NCI-H748 treated with DMSO at 0.1 percent for 48 hours (cell line): ENCODE results near the gene ADAMTS17.

ENCODE experiments used
- DNase-seq: peaks from one replicate; lab custom pipeline; 2025; lab: John Stamatoyannopoulos, UW

The ADAMTS17 gene

DNA sequence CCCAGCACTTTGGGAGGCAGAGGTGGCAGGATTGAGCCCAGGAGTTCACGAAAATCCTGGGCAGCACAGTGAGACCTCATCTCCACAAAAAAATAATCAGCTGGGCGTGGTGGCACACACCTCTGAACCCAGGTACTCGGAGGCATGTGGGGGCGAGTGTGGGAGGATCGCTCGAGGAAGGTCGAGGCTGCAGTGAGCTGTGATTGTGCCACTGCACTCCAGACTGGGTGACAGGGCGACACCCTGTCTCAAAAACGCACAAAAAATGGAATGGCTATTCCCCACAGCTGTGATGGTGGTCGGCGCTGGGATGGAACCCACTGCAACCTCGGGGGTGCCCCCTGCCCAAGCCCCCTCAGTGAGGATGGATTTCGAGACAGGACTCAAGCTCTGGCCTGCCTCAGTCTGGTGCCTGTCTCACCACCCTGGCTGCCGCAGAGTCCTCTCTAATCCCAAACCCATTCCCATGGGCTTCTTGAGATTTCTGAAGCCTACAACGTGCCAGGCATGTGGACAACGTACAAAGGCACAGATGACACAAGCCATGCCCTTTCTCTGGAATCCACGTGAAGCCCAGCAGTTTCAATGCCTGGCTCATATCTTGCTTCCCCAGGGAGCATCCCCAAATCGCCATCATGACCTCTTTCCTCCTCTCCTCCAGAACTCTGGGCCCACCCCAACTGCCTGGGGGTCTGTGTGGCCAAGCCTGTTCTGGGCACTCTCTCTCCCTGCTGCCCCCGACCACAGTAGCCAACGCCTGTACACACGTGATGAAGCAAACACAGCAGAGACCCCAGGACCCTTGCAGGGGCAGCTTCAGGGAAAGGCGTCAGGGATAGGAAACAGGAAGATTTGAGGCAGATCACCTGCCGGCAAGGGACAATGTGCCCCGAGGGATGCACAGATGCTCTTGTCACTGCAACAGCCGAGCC lies 32.4 kb downstream of the ADAMTS17 start:
- no peak for DNase-seq

DNA sequence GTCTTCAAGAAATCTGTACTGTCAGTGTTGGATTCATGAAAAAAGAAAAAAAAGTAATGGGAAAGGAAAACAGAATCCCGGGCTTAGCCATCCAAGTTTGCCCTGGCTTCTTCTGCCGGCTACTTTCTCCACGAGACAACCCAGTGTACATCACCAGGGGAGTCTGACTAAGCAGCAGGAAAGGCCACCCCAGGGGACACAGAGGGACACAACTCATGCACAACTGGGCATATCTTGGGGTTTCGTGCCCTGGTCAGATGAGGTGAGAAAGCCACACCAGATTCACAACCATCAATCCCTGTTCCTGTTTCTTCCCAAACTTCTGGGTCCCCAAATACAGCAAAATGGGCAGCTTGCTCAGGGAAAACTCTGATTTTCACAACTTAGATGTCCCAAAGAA lies 33.2 kb downstream of the ADAMTS17 start:
- no peak for DNase-seq

- no peak for DNase-seq
Observed at GRCh38 chr15:100308213-100308600, 33.6 kb downstream of the ADAMTS17 start.

DNA sequence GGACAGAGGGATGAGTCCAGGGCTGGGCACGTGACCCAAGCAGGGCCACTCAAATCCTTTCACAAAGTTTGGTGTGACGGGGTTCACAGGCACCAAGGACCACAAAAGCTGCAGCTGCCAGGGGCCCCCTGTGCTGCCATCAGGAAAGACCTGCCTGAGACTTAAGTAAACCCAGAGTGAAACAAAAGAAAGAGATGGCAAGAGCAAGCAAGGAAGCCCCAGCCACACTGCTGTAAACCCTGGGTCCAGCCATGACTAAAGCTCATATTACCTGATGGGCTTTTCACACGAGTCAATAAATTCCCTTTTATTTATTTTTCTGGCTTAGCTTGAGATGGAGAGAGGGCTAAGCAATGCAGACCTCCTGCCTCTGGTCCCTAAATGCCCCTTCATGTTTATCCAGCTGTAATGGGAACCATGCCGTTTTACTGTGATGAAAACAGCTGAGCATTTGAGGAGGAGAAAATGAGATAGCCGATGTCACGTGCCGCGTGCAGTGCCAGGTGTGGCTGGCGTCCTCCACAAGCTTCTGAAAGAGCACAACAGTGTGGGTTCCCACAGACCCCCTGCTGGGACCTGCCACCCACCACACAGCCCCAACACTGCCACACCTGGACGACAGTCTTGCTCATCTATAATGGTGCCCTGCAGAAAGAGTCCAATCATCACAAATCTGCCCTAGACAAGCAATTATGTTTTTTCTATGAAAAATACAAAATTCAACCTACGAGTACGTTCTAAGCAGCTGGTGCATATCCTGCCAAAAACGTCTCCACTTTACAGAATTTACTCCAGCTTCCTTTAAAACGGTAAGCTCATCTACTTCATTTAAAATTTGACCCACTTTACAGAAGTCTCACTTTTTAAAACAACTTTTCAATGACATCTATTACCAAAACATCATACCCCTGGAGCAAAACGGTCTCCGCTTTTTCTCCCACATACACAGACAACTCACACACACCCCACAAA lies 34.2 kb downstream of the ADAMTS17 start:
- DNase-seq = no peak

GRCh38 chr15:100306098-100306497 lies 35.7 kb downstream of the ADAMTS17 start:
- DNase-seq = no peak

DNA sequence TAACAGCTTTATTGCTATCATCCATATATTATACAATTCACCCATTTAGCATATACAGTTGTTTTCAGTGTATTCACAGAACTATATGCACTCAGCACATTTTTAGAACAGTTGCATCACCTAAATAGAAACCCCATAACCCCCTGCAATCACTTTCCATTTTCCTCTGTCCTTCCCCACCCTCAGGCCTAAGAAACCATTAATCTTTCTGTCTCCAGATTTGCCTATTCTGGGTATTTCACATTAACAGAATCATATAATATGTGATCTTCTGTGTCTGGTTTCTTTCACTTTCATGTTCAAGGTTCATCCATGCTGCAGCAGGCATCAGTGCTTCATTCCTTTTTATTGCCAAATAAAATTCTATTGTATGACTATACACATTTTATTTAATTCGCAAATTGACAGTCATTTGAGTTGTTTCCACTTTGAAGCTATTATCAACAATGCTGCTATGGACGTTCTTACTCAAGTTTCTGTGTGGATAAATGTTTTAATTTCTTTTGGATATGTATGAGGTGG lies 39.8 kb downstream of the ADAMTS17 start:
- no peak for DNase-seq

- DNase-seq = no peak
Observed at GRCh38 chr15:100298257-100298656, 43.5 kb downstream of the ADAMTS17 start.

DNA sequence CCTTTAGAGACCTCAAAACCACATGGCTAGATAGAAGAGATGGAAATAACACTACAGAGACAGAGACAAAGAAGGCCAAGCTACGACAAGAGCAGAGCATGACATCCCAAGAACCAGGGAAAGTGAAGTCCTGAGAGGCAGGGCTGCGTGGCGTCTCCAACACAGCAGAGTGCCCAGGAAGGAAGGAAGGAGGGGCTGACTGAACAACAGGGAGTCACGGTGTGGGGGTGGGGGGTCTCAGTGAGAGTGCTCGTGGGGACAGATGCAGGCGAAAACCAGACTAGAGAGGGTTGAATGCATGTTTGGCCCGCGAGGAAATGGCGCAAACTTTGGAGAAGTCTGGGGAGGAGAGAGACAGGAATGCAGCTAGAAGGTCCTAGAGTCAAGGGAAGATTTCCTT lies 44.0 kb downstream of the ADAMTS17 start:
- no peak for DNase-seq

GRCh38 chr15:100295939-100296565 lies 45.7 kb downstream of the ADAMTS17 start:
- no peak for DNase-seq

GRCh38 chr15:100292010-100292409 lies 49.8 kb downstream of the ADAMTS17 start:
- no peak for DNase-seq

GRCh38 chr15:100291106-100291505 lies 50.7 kb downstream of the ADAMTS17 start:
- DNase-seq = no peak

GRCh38 chr15:100285641-100286295 lies 56.0 kb downstream of the ADAMTS17 start:
- no peak for DNase-seq

- DNase-seq = no peak
Observed at GRCh38 chr15:100284701-100285100, 57.1 kb downstream of the ADAMTS17 start.

GRCh38 chr15:100284191-100284590 lies 57.6 kb downstream of the ADAMTS17 start:
- DNase-seq = no peak

DNA sequence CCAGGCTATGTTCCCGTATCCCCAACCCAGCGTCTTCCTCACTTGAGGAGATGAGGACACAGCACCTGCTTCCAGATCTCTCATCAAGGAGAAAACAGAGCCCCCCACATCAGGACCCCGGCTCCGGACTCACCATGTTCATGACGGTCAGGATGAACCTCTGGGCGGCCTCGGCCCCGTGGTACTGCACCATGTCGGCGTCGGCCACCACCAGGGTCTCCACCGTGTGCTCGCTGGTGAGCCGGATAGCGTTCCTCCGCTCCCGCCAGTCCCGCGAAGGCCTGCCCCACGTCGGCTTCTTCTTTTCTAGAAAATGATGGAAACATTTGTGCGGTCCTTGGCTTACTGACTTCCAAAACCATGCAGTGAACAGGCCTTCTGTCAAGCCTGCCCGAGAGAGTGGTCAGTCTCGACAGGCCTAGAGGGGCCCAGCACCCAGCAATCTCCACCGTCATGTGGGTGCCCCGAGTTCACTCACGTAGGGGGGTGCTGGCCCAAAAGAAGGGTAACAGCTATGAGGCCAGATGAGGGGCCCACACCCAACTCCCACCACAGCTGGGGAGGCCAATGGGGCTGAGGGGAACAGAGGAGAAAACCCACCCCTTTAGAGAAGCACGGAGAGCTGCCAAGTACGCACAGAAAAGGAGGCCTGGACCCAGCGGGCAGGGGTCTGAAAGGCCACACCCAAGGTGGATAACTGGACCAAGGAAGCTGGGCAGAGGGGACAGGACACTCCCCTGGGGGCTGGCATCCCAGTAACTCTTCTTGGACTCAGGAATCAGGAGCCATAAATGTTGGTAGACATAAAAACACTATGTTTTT lies 60.5 kb downstream of the ADAMTS17 start:
- DNase-seq = no peak

DNA sequence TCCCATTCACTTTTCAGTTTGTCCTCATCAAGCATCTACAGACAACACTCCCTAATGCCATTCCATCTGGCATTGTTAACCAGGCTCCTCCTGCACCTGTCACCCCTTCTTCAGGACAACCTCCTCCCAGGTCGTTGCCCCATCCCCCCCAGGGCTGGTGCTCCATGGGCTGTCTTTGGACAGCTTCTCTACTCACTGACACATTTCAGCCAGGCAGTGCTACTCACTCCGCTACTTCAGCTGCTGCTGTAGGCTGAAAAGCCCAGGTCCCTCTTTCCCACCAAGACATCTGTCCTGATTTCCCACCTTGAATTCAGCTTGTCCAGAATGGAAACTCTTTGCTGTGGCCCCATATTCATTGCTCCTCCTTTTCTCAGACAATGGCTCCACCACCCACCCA lies 61.9 kb downstream of the ADAMTS17 start:
- DNase-seq = no peak

DNA sequence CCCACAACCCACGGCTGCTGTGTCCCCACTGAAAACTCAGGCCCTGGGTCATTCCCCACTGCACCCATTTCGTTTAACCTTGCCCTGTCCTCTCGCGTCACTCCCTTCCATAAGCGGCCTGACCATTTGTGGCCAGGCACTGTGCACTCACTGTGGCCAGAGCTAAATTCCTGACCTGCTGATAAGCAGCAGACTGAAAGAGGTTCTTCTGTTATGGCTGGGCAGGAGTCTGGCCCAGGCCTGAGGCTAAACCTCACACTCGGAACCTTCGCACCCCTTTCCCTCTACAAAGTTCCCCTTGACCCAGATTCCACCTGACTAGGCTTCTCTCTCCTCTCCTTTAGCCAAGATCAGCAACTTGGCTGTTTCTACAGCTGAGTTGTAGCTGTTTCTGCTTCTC lies 62.3 kb downstream of the ADAMTS17 start:
- no peak for DNase-seq

- no peak for DNase-seq
Observed at GRCh38 chr15:100278596-100279380, 63.0 kb downstream of the ADAMTS17 start.

DNA sequence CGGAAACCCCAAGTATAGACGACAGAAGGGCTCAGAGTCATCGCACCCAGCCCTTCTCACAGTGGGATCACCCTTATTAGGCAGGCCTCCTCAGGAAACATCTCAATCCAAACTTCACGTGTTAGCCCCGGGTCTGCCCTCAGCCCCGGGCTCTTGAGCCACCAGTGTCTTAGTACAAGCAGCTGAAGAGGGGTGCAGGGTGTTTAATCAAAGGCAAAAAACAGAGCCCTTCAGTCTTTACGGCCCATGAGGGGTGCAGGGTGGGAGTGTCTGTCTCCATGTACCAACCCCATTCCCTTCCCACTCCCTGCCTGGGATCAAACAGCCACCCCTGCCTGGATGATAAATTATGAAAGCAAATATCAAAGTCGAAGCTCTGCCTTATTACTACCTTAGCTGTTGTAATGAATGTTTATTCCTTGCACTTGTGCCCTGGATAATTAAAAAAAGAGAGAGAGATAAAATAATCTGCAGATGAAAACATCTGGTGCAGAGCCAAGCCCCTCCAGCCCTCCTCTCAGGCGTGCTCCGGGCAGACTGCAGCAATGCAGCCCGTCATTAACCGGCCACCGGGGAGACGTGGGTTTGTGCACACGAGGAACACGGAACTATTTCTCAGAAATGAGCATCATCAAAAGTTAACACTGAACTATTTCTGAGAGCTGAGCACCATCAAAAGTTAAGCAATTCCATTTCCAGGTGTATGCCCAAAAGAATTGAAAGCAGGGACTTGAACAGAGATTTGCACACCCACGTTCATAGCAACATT lies 64.5 kb downstream of the ADAMTS17 start:
- no peak for DNase-seq
